Epithelial cell of esophagus (primary cell): ENCODE measurements around the gene MEIS3.
A peak's percentile ranks its signal among the peaks of the same experiment; 100 is the strongest.

Experiments
- DNase-seq: peaks from one replicate; pipeline ENCODE4 v3.0.0; 2010; ENCODE audit warnings: low read depth
- H3K4me3 ChIP-seq: 2 replicates; pipeline ENCODE4 v1.5.1; 2011; ENCODE audit warnings: mild to moderate bottlenecking, low read length, control low read depth
- TF ChIP-seq, protein P1 (sequence below): IDR thresholded peaks from 2 replicates; pipeline ENCODE4 v1.5.1; 2011; ENCODE audit warnings: low read depth, mild to moderate bottlenecking, low read length, control low read depth, inconsistent platforms; ENCODE audit not compliant: insufficient read depth; ENCODE audit errors: missing control alignments

Gene MEIS3

DNA sequence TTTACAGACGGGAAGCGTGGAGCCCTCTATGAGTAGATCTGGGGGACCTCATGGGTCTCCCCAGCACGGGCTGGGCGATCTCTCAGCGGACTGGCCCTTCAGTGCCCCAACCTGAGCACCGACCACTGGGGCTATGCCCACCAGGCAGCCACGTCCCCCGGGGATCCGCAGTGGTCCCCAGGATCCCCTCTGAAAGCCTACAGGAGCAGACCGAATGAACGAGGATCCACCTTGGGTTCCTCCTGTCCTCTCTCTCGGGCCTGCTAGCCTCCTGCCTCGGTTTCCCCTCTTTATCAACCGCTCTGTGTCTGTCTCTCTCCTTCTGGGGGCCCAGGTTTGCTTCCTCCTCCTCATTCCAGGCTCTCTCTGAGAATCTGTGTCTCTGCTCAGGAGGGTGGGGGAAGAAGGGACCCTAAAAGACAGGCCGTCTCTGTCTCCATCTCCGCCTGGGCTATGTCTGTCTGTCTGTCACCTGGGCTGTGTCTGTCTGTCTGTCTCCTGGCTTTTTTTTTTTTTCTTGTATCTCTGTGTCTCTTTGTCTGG, 2.0 kb upstream of the MEIS3 start:
- no peak overlapping the region for H3K4me3 ChIP-seq
- TF ChIP-seq, protein P1, sequence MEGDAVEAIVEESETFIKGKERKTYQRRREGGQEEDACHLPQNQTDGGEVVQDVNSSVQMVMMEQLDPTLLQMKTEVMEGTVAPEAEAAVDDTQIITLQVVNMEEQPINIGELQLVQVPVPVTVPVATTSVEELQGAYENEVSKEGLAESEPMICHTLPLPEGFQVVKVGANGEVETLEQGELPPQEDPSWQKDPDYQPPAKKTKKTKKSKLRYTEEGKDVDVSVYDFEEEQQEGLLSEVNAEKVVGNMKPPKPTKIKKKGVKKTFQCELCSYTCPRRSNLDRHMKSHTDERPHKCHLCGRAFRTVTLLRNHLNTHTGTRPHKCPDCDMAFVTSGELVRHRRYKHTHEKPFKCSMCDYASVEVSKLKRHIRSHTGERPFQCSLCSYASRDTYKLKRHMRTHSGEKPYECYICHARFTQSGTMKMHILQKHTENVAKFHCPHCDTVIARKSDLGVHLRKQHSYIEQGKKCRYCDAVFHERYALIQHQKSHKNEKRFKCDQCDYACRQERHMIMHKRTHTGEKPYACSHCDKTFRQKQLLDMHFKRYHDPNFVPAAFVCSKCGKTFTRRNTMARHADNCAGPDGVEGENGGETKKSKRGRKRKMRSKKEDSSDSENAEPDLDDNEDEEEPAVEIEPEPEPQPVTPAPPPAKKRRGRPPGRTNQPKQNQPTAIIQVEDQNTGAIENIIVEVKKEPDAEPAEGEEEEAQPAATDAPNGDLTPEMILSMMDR, result no peak
- no peak for DNase-seq

DNA sequence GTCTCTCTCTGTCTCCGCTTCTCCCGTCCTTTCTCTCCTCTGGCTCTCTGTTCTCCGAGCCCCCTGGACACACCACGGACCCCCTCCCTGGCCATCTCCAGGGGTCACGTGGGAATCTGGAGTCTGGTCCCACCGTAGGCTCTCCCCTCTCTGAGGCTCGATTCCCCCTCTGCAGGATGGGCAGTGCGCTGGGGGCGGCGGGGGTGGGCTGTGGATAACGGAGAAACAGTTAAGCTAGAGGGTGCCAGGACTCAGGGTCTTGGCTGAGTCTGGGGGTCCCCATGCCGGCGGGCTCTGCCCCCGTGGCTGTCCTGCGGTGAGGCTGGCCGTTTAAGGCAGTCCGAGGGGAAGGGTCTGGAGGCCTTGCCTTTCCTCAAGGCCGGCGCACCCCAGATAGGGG, 462 bp upstream of the MEIS3 start:
- DNase-seq, result no peak
- no peak overlapping the region for H3K4me3 ChIP-seq
- TF ChIP-seq, protein P1, result no peak

DNA sequence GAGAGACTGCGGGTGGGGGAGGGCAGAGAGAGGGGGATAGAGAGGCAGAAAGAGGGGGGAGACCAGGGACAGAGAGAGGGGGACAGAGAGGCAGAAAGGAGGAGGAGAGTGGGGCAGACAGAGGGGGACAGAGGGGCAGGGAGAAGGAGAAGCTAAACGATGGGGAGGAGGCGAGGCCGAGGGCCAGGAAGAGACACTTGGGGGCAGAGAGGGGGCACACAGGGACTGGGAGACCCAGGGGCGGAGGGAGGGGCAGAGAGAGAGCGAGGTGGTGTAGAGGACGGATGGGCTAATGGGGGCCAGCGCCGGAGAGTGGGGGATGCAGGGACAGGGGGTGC, 666 bp downstream of the MEIS3 start:
- peak overlapping the region; percentile 14 for H3K4me3 ChIP-seq
- DNase-seq, result no peak
- TF ChIP-seq, protein P1, result no peak

DNA sequence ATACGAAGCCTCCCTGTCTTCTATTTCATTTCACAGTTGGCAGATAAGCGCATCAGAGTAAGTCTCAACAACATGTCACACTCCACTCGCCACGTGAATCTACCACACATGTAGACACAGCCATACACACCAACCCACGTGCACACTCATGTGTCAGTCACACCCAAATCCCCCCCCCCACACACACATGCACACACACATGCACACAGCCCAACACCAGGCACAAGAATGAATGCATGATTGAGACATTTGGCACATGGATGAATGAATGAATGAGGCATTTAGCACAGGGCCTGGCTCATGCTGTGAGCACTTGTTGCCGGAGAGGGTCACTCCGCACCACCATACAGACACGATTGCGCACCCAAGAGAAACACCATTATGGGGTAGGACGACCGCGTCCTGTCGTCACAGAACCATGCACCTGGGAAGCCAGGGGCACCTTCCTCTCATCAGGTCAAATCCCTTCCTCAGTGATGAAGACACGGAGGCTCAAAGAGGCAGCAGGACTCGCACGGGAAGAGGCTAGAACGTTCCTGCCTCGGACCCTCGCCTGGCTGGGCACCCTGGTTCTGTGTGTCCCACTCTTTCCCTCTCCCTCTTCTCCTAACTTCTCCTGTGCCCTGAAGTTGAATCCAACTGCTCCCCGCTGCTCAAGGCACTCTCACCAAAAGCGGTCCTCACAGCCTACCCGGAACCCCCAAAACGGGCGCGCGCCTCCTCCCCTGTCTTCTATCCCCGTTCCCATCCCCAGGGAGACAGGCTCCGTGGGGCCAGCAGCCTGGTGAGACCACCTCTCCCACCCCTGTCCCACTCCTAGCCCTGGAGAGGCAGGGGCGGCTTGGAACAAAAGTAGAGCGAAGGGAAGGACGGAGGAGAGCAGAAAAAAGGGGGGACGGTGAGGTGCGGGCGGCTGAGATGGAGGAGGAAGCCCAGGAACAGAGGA, 1.3 kb downstream of the MEIS3 start:
- peak; percentile 13 for DNase-seq
- TF ChIP-seq, protein P1, result no peak
- no peak overlapping the region for H3K4me3 ChIP-seq

- no peak overlapping the region for H3K4me3 ChIP-seq
- TF ChIP-seq, protein P1, result no peak
- no peak for DNase-seq
Observed at GRCh38 chr19:47417107-47417745, 2.1 kb downstream of the MEIS3 start.

- TF ChIP-seq, protein P1, result no peak
- no peak overlapping the region for H3K4me3 ChIP-seq
- no peak for DNase-seq
Observed at GRCh38 chr19:47416643-47416985, 2.7 kb downstream of the MEIS3 start.
